GM19099 (cell line): Measurements from ENCODE around the gene SLBP.

Experiments used
- POLR2A ChIP-seq: IDR thresholded peaks from 3 replicates; pipeline ENCODE4 v1.6.1; 2011; ENCODE audit warnings: low read depth; ENCODE audit not compliant: insufficient read length; ENCODE audit errors: extremely low read depth

Gene SLBP

GRCh38 chr4:1752284-1753041 is 40.3 kb upstream of the SLBP start:
- no peak for TF ChIP-seq POLR2A

GRCh38 chr4:1751919-1752283 is 39.8 kb upstream of the SLBP start:
- no peak for TF ChIP-seq POLR2A

DNA sequence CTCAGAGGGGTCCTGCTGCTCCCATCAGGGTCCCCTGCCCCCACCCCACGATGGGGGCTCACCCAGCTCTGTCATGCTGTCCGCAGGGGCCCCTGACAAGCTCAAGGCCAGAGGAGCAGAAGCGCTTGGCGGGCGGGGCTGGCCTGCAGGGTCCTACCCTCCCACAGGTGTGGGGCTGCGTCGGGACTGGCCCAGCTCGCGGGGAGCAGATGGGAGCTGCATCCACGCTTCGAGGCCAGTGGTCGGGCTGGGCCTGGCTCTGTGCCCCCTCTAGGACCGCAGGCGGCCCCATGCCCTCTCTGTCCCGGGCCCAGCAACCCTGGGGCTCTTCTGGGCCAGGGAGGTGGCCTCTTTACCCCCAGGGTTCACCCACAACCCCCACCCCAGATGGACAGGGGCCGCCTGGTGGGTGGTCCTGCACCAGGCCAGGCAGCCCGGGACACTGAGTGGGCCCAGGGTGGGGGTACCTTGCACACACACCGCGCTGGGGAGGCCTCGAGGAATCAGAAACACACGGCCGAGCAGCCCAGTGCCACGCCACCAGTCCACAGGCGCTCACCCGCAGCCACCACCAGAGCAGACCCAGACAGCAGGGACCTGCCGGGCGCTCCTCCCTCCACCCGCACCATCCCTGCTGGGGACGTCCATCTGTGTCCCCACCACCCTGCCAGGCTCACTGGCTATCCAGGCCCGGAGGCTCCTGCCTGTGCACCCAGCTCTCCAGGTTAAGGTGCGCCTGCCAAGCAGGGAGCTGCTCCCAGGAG is 39.2 kb upstream of the SLBP start:
- TF ChIP-seq POLR2A = no peak

DNA sequence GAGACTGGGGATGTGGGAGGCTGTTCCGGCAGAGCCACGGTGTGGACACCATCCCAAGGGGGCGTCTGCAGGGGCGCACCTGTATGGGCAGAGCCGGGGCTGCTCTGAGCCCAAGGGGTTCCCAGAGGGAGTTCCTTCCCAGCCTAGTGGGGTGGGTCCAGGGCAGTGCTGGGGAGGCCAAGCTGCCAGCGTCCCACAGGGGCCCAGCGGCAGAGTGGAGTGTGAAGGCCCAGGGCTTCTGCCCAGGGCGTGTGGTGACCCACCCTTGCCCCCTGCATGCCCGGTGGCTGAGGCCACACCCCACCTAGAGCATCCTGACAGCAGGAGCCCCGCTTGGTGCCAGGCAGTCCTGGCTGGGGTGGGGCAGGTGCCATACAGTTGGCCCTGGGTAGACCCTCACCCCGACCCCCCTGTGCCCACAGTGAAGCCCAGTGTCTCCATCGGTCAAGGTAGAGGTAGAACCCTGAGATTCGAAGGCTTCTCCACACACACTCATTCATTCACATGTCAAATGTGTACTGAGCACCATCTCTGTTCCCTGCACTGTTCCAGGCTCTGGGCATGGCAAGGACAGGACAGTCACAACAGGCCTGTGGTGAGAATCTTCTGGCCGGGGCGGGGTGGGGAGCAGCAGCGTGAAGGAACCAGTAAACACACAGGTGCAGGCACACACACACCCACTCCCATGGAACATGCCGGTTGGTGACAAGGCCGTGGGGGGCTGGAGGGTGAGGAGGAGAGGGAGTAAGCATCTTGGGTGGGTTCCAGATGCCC is 38.4 kb upstream of the SLBP start:
- TF ChIP-seq POLR2A = no peak

DNA sequence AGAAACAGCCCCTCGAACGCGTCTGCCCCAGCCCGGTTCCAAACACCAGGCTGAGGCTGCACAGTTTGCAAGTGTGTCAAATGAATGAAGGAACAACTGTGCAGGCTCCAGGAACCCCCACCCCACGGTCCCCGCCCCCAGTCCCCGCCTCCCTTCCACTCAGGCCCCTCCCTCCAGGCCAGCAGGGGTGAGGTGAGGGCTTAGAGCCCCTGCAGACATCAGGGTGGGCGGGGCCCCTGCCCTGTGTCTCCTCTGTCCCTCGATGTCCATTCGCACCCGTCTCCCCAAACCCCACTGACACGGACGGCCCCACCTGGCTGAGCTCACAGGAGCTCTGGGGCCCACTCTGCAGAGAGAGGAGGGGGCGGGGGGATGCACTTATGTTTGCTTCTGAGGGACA is 37.7 kb upstream of the SLBP start:
- TF ChIP-seq POLR2A = no peak

DNA sequence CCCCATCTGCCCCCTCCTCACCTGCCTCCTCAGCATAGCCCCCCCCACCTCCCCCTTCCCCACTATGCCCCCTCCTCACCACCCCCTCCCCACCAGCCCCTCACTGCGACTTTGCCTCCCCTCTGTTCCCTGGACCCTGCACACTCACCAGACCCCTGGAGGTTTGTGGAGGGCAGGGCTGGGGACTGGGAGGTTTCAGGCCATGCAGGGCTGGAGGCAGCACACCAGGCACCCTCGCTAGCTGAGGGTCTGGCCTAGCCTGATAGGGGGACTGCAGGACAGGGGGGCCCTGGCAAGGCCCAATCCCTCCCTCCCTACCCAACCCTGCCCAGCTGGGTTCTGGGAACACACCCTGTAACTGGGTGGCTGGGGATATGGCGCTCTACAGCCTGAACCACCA is 37.3 kb upstream of the SLBP start:
- no peak for TF ChIP-seq POLR2A

DNA sequence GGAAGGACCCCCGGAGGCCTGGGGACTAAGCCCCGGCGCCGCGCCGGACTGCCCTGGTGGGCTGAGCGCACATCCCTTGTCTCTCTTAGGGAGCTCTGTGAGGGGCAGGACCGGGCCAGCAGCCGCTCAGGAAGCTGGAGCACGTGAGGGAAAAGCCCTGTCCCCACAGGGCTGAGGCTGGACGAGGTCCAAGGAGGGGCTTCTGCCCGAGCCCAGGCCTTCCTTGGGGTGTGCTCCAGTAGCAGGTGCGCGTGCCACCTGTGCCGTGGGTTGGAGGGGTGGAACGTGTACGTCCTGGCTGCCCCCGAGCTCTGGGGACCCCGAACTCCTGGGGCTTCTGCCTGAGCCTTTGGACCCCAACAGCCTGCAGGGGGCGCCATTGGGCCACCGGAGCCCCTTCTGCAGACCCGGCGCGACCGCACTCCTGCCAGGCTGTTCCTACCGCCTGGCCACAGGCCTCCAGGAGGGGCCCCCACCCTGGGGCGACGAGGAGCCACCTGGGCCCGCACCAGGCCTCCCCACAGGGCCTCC is 36.4 kb upstream of the SLBP start:
- no peak for TF ChIP-seq POLR2A

DNA sequence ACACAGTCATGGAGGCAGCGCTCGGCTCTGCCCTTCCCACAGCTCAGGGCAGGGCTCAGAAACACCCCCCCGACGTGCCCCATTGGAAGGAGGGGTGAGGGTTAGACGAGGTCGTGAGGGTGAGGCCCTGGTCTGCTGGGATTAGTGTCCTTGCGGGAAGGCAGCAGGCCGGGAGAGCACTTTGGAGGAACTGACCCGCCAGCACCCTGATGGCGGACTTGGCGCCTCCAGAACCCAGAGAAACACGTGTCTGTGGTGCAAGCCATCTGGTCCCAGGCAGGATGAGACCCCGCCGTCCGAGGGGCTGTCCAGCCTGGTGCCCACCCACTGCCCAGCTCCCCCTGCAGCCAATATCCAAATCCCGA is 35.5 kb upstream of the SLBP start:
- TF ChIP-seq POLR2A = no peak

DNA sequence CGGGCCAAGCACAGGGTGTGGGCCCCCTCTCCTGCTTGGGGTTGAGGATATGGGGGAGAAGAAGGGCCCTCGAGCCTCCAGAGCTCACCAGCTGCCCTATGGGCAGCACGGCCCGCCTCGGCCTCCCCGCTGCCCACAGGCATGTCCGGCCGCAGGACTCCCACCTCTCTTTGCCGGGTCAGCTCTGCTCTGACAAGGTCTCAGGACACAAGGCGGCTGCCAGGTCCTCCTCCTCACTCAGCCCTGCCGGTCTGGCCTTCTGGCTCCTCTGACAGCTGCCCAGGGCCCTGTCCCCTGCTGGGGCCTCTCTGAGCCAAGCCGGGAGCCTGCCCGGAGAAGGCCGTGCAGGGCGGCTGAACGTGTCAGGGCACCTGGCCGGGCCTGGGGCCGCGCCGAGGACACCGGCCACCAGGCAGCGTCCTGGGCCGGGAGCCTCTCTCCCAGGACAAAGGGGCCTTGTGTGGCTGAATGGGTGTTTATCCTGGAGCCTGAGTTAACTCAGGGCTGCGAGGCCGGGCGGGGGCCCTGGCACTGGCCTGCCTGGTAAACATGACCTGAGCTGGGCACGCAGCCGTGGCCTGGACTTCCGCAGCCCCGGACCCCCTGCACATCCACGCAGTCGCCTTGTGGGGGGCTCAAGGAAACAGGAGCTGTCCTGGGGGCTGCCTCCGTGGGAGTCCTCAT is 34.9 kb upstream of the SLBP start:
- TF ChIP-seq POLR2A = no peak

GRCh38 chr4:1746265-1746691 is 34.2 kb upstream of the SLBP start:
- no peak for TF ChIP-seq POLR2A

GRCh38 chr4:1745697-1746096 is 33.6 kb upstream of the SLBP start:
- TF ChIP-seq POLR2A = no peak

DNA sequence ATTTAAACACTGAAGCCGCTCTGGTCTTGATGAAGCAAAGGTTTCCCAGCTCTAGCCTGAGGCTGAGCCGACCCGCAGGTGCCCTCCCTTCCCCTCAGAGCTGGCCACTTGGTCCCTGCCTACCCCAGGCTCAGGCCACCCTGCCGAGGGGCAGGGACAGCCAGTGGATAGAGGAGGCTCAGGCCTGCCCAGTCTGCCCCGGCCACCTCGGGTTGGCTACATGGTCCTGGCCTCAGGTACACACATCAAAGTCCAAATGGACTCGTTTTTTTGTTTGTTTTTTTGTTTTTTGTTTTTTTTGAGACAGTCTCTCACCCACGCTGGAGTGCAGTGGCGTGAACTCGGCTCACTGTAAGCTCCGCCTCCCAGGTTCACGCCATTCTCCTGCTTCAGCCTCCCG is 33.0 kb upstream of the SLBP start:
- TF ChIP-seq POLR2A = no peak

GRCh38 chr4:1744552-1744951 is 32.4 kb upstream of the SLBP start:
- TF ChIP-seq POLR2A = no peak

GRCh38 chr4:1743975-1744374 is 31.9 kb upstream of the SLBP start:
- no peak for TF ChIP-seq POLR2A

- TF ChIP-seq POLR2A = no peak
Measured at GRCh38 chr4:1743551-1743950, 31.4 kb upstream of the SLBP start.
